ENCODE measurements around the gene CRK. TPM values are rescaled to one million over a fixed set of nuclear protein-coding genes. Genes with fewer than 3 reads are reported as not detected.
A peak's percentile ranks its signal among the peaks of the same experiment; 100 is the strongest.
"Not testable (repeated sequence)": the region's sequence is repeated elsewhere in the genome, so short reads cannot be mapped to it uniquely, and the experiment has no call there.

CRK gene
- total RNA-seq, 2 donors from 2014 or later: 36.0 to 49.8 TPM

DNA sequence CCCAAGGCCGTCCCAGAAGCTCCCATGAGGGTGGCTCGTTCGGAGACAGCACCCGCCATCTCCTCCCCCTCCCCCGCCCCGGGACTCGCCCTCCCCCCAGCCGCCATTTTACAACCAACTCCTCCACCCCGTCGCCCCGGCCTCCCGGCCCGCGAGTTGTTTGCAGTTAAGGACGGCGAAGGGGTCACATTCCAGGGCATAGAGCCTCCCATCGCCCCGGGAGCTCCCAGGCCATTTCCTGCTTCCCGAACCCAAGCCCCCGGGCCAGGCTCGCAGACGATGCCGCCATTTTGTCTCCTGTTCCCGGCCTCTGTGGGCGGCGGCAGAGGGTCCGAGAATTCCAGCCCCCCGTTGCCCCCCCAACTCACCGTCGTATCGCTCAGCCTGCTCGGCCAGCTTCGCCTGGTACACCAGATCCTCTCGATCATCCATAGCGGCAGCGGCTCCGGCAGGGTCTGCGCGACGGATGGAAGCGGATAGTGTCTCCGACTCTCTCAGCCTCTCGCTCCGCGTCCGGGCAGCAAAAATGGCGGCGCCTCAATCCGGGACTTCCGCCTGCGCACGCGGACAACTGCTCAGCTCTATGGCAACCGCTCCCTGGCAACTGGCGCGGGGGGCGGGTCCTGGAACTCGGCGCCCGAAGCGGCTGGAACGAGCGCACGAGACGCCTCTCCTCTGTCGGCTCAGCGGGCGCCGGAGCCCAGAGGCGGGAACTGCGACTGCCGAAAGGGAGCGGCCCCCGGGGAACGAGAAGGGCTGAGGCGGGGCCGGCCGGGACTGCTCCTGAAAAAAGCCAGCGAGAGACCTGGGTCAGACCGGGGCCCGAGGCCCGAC, 56.1 kb downstream of the CRK start, which contains the start of gene YWHAE:
YWHAE (minus strand) TSS at position 544 of the 834 bp plus-strand sequence; CDS start at position 432, 112 bp downstream.
- TF ChIP-seq, protein P1, sequence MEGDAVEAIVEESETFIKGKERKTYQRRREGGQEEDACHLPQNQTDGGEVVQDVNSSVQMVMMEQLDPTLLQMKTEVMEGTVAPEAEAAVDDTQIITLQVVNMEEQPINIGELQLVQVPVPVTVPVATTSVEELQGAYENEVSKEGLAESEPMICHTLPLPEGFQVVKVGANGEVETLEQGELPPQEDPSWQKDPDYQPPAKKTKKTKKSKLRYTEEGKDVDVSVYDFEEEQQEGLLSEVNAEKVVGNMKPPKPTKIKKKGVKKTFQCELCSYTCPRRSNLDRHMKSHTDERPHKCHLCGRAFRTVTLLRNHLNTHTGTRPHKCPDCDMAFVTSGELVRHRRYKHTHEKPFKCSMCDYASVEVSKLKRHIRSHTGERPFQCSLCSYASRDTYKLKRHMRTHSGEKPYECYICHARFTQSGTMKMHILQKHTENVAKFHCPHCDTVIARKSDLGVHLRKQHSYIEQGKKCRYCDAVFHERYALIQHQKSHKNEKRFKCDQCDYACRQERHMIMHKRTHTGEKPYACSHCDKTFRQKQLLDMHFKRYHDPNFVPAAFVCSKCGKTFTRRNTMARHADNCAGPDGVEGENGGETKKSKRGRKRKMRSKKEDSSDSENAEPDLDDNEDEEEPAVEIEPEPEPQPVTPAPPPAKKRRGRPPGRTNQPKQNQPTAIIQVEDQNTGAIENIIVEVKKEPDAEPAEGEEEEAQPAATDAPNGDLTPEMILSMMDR (IDR thresholded peaks at IDR 0.05): no peak
- peaks cover 0 to 40% of the 10 kb centered on the region in 2 donors for H3K4me1 ChIP-seq

DNA sequence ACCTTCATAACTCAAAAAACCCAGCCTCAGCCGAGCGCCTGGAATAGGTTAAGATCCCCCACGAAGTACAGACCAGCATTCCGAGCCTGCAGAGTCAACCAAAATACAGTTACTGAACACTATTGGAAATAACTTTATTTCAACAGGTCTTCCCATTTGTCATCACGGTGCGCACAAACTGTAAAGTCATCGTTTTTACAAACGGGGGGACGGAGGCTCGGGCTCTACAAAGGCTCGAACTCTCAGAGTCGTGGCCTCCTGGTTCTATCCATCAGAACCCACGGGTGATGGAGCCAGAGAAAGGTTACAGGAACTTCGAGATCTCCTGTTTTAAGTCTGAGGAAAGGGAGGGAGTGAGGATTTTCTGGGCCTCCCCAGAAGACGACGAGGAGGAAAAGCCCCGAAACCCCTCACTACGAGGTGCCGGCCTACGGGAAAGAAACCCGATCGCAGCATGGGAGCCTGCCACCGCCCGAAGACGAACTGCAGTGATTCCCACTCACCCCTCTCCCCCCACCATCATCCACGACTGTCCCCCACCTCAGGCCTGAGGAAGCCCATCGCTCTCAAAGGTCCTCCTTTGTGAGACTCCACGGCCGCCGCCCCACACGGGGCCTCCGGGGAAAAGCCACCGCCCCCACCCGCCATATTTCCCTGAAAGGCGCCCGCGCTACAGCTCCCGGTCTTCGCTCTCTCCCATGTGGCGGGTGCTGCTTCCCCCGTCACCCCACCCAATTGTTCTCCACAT, 56.9 kb downstream of the CRK start:
- DNase-seq (ENCODE audit: low spot score): no peak
- Histone ChIP-seq H3K27me3 (no peaks in the 10 kb centered on the region), H3K9me3 (no peaks in the 10 kb centered on the region), H3K4me3 (peak overlapping the region; percentile 77 to 86), H3K4me1 (peaks cover 0 to 45% of the 10 kb centered on the region in 2 donors), H3K36me3 (no peaks in the 10 kb centered on the region), H3K27ac (peak overlapping the region; percentile 91 to 99)
- TF ChIP-seq, protein P1 (IDR thresholded peaks at IDR 0.05): no peak

More for the DNA sequence above, 56.1 kb downstream of the CRK start, which contains the start of gene YWHAE:
- Histone ChIP-seq H3K27ac (peak within 1 kb of the TSS; percentile 91 to 99), H3K27me3 (no peaks in the 10 kb centered on the region), H3K9me3 (no peaks in the 10 kb centered on the region), H3K4me3 (peak within 1 kb of the TSS; percentile 77 to 86), H3K36me3 (no peaks in the 10 kb centered on the region)
- DNase-seq (ENCODE audit: low spot score): peak; percentile 97

DNA sequence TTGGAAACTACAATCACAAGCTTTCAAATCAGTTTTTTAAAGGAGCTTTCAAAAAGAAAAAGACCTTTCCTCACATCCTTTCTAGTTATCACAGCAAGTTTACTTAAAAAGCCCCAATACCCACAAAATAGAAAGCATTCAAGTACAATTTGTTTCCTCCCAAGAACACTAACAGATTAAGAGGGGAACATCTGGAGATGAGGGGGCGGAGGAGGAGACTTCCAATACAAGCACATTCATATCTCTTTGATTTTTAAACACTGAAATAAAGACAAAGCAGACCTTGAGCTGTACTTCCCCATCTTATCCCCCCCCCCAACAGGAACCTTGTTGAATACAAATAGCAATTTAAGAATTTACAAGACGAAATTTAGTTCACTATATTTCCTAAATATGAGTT, 58.0 kb downstream of the CRK start:
- no peaks in the 10 kb centered on the region for H3K27me3 ChIP-seq
- no peak for DNase-seq (ENCODE audit: low spot score)
- H3K36me3 ChIP-seq: no peaks in the 10 kb centered on the region
- TF ChIP-seq, protein P1 (IDR thresholded peaks at IDR 0.05): no peak
- no peaks in the 10 kb centered on the region for H3K9me3 ChIP-seq
- H3K27ac ChIP-seq: peak overlapping the region; percentile 91 to 99
- peaks cover 0 to 55% of the 10 kb centered on the region in 2 donors for H3K4me1 ChIP-seq
- peak overlapping the region; percentile 77 to 86 for H3K4me3 ChIP-seq

DNA sequence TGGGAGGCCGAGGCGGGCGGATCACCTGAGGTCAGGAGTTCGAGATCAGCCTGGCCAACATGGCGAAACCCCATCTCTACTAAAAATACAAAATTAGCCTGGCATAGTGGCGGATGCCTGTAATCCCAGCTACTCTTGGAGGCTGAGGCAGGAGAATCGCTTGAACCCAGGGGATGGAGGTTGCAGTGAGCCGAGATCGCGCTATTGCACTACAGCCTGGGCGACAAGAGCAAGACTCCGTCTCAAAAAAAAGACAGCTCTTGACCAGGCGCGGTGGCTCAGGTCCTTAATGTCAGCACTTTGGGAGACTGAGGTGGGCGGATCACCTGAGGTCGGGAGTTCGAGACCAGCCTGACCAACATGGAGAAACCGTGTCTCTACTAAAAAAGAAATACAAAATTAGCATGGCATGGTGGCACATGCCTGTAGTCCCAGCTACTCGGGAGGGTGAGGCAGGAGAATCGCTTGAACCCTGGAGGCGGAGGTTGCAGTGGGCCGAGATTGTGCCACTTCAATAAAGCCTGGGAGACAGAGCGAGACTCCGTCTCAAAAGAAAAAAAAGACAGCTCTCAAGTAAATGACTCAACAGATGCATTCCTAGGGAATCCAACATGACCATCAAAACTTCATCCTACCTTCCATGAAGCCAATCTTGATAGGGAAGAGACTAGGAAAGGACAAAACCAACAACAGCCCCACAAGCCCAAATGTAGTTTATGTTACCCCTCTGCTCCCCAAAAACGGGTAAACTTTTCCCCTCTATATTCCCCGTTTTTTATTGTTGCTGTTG, 60.0 kb downstream of the CRK start:
- Histone ChIP-seq H3K4me1 (peaks cover 0 to 75% of the 10 kb centered on the region in 2 donors), H3K27ac (peak overlapping the region in 1 of 2 donors; percentile 99)
- DNase-seq (ENCODE audit: low spot score): not testable (repeated sequence)

DNA sequence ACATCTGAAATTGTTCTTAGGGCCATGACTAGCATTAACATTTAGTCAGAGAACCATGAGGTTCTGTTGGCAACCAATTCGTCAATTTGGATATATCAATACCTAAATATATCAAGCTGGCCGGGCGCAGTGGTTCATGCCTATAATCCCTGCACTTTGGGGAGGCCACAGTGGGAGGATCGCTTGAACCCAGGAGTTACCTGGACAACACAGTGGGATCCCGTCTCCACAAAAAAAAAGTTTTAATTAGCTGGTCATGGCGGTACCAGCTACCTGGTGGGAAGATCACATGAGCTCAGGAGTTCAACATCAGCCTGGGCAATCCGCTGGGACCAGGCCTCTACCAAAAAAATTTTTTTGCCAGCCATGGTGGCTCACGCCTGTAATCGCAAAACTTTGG, 64.5 kb downstream of the CRK start:
- TF ChIP-seq, protein P1 (IDR thresholded peaks at IDR 0.05): no peak
- H3K9me3 ChIP-seq: no peaks in the 10 kb centered on the region
- H3K4me1 ChIP-seq: peaks cover 0 to 92% of the 10 kb centered on the region in 2 donors
- H3K27me3 ChIP-seq: no peaks in the 10 kb centered on the region
- peak overlapping the region; percentile 70 to 86 for H3K27ac ChIP-seq
- no peak for DNase-seq (ENCODE audit: low spot score)
- peak overlapping the region in 1 of 2 donors; percentile 8 for H3K4me3 ChIP-seq
- no peaks in the 10 kb centered on the region for H3K36me3 ChIP-seq

More for the DNA sequence above, 60.0 kb downstream of the CRK start:
- not testable (repeated sequence) for H3K36me3 ChIP-seq, H3K9me3 ChIP-seq, H3K27me3 ChIP-seq, H3K4me3 ChIP-seq
